Gastroesophageal sphincter (tissue), 3 donors: ENCODE measurements around the gene LOXHD1.

Experiments
- EP300 ChIP-seq: sonication (generic); formaldehyde crosslinking; IDR thresholded peaks from one replicate; pipeline ENCODE4 v1.6.1; 2017; ENCODE audit warnings: antibody characterized with exemption, mild to moderate bottlenecking
- POLR2A ChIP-seq, 2 donors: fragments of 450-650 bp; IDR thresholded peaks; one replicate each; pipeline ENCODE4 v1.6.1; 2017; ENCODE audit warnings: antibody characterized with exemption in 2 of 2, mild to moderate bottlenecking in 2 of 2, moderate library complexity in 1 of 2
- POLR2AphosphoS5 ChIP-seq: sonication (generic); formaldehyde crosslinking; IDR thresholded peaks from one replicate; pipeline ENCODE4 v1.6.1; 2017; ENCODE audit warnings: antibody characterized with exemption
- TF ChIP-seq, protein P1 (sequence below), 4 experiments: fragments of 200-600 bp in 2 of 4; fragments of 450-650 bp in 2 of 4; sonication (generic) in 1 of 4; IDR thresholded peaks; one replicate each; pipeline ENCODE4 v1.5.1; 2017 to 2019; ENCODE audit warnings: antibody characterized with exemption in 4 of 4, mild to moderate bottlenecking in 2 of 4, moderate library complexity in 2 of 4

- TF ChIP-seq EP300, result no peak
- TF ChIP-seq, protein P1, sequence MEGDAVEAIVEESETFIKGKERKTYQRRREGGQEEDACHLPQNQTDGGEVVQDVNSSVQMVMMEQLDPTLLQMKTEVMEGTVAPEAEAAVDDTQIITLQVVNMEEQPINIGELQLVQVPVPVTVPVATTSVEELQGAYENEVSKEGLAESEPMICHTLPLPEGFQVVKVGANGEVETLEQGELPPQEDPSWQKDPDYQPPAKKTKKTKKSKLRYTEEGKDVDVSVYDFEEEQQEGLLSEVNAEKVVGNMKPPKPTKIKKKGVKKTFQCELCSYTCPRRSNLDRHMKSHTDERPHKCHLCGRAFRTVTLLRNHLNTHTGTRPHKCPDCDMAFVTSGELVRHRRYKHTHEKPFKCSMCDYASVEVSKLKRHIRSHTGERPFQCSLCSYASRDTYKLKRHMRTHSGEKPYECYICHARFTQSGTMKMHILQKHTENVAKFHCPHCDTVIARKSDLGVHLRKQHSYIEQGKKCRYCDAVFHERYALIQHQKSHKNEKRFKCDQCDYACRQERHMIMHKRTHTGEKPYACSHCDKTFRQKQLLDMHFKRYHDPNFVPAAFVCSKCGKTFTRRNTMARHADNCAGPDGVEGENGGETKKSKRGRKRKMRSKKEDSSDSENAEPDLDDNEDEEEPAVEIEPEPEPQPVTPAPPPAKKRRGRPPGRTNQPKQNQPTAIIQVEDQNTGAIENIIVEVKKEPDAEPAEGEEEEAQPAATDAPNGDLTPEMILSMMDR (IDR thresholded peaks at IDR 0.05), result no peak
- no peak for TF ChIP-seq POLR2A (IDR thresholded peaks at IDR 0.05)
- TF ChIP-seq POLR2AphosphoS5, result no peak
Measured at GRCh38 chr18:46559946-46560670, 96.9 kb downstream of the LOXHD1 start.
